HepG2 (cell line): ENCODE results near the gene SENP7.

Experiments used
- CHCHD3 ChIP-seq: sonication (generic); formaldehyde crosslinking; IDR thresholded peaks from 2 replicates; pipeline ENCODE4 v1.8.0; 2022; ENCODE audit warnings: mild to moderate bottlenecking, missing genetic modification reagents, moderate library complexity
- RFX5 ChIP-seq: IDR thresholded peaks from 2 replicates; pipeline ENCODE4 v1.6.1; 2011; ENCODE audit warnings: low read depth, low read length, improper control_type of control experiment
- TF ChIP-seq, protein P1 (sequence below): sonication (generic); formaldehyde crosslinking; conservative IDR thresholded peaks from 2 replicates; pipeline ENCODE4 v1.4.0; 2020; ENCODE audit warnings: missing genetic modification reagents
- TF ChIP-seq, protein P2 (sequence below): sonication (generic); formaldehyde crosslinking; IDR thresholded peaks from 2 replicates; pipeline ENCODE4 v1.4.0; 2020; ENCODE audit warnings: missing genetic modification reagents
- TF ChIP-seq, protein P3 (sequence below): sonication (generic); formaldehyde crosslinking; IDR thresholded peaks from 2 replicates; pipeline ENCODE4 v1.8.1; 2023; ENCODE audit warnings: missing genetic modification reagents, inconsistent platforms, borderline replicate concordance

DNA sequence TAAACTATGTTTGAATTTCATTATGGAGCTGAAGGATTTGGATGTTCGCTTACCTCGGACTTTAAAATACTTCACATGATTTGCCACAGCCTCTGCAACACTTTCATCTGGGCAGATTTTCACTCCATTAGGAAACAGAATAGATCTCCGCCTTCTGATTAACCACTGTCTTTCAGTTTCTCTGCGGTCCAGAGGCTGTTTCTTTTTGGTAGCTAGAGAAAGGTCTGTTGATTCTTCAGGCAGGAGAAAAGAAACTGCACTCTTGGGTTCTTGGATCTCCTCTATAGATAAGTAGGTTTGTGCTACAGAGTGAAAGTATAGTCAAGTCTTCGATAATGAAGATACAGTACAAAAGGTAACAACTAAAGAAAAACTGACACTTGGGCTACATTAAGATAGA is 193.5 kb downstream of the SENP7 start:
- TF ChIP-seq CHCHD3 (CRISPR knock-in tag) (no peak), RFX5 (no peak)
- TF ChIP-seq, protein P1, sequence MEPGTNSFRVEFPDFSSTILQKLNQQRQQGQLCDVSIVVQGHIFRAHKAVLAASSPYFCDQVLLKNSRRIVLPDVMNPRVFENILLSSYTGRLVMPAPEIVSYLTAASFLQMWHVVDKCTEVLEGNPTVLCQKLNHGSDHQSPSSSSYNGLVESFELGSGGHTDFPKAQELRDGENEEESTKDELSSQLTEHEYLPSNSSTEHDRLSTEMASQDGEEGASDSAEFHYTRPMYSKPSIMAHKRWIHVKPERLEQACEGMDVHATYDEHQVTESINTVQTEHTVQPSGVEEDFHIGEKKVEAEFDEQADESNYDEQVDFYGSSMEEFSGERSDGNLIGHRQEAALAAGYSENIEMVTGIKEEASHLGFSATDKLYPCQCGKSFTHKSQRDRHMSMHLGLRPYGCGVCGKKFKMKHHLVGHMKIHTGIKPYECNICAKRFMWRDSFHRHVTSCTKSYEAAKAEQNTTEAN (CRISPR knock-in tag) = no peak
- TF ChIP-seq, protein P2, sequence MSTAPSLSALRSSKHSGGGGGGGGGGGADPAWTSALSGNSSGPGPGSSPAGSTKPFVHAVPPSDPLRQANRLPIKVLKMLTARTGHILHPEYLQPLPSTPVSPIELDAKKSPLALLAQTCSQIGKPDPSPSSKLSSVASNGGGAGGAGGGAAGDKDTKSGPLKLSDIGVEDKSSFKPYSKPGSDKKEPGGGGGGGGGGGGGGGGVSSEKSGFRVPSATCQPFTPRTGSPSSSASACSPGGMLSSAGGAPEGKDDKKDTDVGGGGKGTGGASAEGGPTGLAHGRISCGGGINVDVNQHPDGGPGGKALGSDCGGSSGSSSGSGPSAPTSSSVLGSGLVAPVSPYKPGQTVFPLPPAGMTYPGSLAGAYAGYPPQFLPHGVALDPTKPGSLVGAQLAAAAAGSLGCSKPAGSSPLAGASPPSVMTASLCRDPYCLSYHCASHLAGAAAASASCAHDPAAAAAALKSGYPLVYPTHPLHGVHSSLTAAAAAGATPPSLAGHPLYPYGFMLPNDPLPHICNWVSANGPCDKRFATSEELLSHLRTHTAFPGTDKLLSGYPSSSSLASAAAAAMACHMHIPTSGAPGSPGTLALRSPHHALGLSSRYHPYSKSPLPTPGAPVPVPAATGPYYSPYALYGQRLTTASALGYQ (CRISPR knock-in tag) = no peak
- TF ChIP-seq, protein P3, sequence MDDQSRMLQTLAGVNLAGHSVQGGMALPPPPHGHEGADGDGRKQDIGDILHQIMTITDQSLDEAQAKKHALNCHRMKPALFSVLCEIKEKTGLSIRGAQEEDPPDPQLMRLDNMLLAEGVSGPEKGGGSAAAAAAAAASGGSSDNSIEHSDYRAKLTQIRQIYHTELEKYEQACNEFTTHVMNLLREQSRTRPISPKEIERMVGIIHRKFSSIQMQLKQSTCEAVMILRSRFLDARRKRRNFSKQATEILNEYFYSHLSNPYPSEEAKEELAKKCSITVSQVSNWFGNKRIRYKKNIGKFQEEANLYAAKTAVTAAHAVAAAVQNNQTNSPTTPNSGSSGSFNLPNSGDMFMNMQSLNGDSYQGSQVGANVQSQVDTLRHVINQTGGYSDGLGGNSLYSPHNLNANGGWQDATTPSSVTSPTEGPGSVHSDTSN (CRISPR knock-in tag) = no peak
